ENCODE data around the gene GAS2L2. TPM values are rescaled to one million over a fixed set of nuclear protein-coding genes. Genes with fewer than 3 reads are reported as not detected.

Gene GAS2L2
- total RNA-seq, 3 donors from 2014 or later: 0.29 to 0.33 (median 0.32) TPM

DNA sequence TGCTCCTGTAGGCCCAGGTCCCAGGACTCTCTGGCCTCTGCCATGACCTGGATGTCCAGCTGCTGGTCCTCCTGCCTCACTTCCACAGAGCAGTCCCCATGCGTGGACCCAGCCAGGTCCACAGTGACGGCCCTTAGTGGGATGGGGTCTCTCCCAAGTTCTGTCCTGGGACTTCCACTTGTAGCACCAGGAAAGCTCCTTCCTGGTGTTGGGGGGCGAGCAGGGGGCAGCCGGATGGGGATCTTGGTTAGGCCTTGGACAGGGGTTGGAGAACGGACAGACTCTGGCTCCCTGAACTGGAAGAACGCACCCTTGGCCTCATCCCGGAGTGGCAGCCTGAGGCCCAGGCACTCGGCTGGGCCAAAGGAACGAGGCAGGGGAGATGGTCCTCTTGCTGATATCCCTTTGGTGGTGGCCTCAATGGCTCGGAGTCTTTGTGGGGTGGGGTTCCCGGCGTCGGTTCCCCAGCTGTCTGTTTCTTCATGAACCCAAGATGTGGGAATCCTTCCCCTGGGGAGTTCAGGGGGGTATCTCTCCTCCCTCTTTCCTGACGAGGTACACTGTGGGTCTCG lies 7.2 kb downstream of the GAS2L2 start:
- Histone ChIP-seq H3K36me3 (no peaks in the 10 kb centered on the region), H3K4me1 (peaks cover 3 to 14% of the 10 kb centered on the region in 2 donors), H3K27ac (no peak overlapping the region), H3K9me3 (no peaks in the 10 kb centered on the region), H3K4me3 (no peak overlapping the region), H3K27me3 (peaks cover 0 to 32% of the 10 kb centered on the region in 2 donors)
- no peak for DNase-seq (ENCODE audit: low spot score in 2 of 2)
- intact Hi-C loops (cut with DNase I; ENCODE audit: low total_unique reads): no loop called here
- no peak for TF ChIP-seq POLR2A (IDR thresholded peaks at IDR 0.05)
- no peak for TF ChIP-seq CTCF (IDR thresholded peaks at IDR 0.05)
- TF ChIP-seq POLR2AphosphoS5 (IDR thresholded peaks at IDR 0.05): no peak

- Histone ChIP-seq H3K4me1 (peaks cover 3 to 14% of the 10 kb centered on the region in 2 donors), H3K36me3 (no peaks in the 10 kb centered on the region), H3K27me3 (peaks cover 0 to 38% of the 10 kb centered on the region in 2 donors), H3K27ac (no peak overlapping the region), H3K9me3 (no peaks in the 10 kb centered on the region), H3K4me3 (no peak overlapping the region)
- intact Hi-C loops (cut with DNase I; ENCODE audit: low total_unique reads): no loop called here
- TF ChIP-seq POLR2A (IDR thresholded peaks at IDR 0.05) (no peak), CTCF (IDR thresholded peaks at IDR 0.05) (no peak), POLR2AphosphoS5 (IDR thresholded peaks at IDR 0.05) (no peak)
- no peak for DNase-seq (ENCODE audit: low spot score in 2 of 2)
Observed at GRCh38 chr17:35745246-35745645, 7.8 kb downstream of the GAS2L2 start.

DNA sequence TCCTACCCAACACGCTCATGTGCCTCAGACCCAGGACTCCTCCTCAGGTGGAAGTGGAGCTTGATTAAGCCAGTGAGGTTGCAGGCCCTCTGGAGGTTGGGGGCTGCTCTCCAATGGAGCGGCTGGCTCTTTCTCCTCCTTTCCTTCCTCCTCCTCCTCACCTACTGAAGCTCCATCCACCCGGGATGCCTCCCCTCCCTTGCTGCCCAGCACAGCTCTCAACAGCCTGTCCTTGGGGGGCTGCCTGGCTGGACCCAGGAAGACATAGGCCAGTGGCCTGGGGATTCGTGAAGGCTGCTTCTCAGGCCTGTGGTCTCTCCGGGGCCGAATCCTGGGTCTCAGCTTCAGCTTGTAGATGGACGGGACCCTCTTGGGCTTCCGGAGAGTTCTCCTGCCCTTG lies 8.2 kb downstream of the GAS2L2 start:
- Histone ChIP-seq H3K4me1 (peaks cover 3 to 14% of the 10 kb centered on the region in 2 donors), H3K27ac (no peak overlapping the region), H3K36me3 (no peaks in the 10 kb centered on the region), H3K9me3 (no peaks in the 10 kb centered on the region), H3K27me3 (peaks cover 0 to 41% of the 10 kb centered on the region in 2 donors), H3K4me3 (no peak overlapping the region)
- no peak for DNase-seq (ENCODE audit: low spot score in 2 of 2)
- intact Hi-C loops (cut with DNase I; ENCODE audit: low total_unique reads): no loop called here
- TF ChIP-seq POLR2AphosphoS5 (IDR thresholded peaks at IDR 0.05) (no peak), POLR2A (IDR thresholded peaks at IDR 0.05) (no peak), CTCF (IDR thresholded peaks at IDR 0.05) (no peak)

DNA sequence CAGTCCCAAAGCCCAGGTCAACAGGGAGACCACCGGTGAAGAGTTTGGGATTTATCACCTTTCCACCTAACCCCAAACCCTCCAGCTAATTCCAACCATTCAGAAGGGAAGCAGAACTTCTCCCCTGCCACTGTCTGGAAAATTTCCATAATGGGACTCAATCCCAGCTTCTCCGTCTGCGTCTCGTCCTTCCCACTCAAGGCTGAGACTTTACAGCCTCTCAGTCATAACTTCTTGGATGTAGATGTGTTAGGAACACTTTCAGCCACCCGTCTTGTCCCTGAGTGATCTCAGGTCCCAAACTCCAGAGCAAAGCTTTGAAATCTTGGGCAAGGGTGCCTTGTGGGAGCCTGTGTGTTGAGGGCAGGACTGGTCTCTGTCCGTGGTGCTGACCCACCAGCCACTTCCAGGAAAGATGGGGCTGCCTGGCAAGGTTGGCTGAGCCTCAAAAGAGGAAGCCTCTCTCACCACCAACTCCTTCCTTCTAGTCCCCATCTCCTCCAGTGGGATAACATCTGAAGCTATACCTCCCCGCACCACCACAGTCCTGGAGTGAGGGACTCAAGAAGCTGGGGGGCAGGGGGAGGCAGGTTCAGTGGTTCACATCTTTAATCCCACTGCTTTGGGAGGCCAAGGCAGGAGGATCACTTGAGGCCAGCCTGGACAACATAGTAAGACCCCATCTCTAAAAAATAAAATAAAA lies 9.3 kb downstream of the GAS2L2 start:
- TF ChIP-seq CTCF (IDR thresholded peaks at IDR 0.05): no peak
- TF ChIP-seq POLR2A (IDR thresholded peaks at IDR 0.05): no peak
- TF ChIP-seq POLR2AphosphoS5 (IDR thresholded peaks at IDR 0.05): no peak
- Histone ChIP-seq H3K4me3 (no peak overlapping the region), H3K9me3 (no peaks in the 10 kb centered on the region), H3K27me3 (peaks cover 0 to 41% of the 10 kb centered on the region in 2 donors), H3K36me3 (no peaks in the 10 kb centered on the region), H3K4me1 (peaks cover 3 to 14% of the 10 kb centered on the region in 2 donors), H3K27ac (no peak overlapping the region)
- DNase-seq (ENCODE audit: low spot score in 2 of 2): no peak
- intact Hi-C loops (cut with DNase I; ENCODE audit: low total_unique reads): no loop called here

DNA sequence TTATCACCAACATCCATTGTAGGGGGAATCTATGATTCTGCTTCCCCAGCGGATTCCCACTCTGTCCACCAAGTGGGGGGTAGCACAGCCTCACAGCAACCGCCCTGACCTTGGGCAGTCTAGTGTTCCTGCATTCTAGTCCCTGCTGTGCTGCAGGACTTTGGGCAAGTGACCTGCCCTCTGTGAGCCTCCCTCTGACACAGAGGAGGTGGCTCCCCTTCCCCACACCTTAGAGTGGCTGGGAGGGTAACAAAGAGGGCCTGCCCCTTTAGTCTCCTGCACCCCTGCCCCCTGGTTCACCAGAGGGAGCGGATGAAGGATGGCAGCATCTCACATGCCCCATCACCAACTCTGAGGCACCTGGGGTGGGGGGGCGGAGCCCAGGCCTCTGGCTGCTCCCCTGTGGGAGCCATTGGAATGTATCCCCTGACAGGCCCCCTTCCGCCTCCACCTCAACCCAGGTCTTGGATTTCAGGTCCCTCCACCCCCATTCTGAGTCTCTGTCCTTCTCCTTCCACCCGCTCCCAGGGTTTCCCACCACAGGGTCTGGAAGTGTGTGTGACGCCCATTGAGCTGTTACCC lies 10.1 kb downstream of the GAS2L2 start:
- Histone ChIP-seq H3K36me3 (no peaks in the 10 kb centered on the region), H3K9me3 (no peaks in the 10 kb centered on the region), H3K27ac (no peak overlapping the region), H3K27me3 (peaks cover 0 to 41% of the 10 kb centered on the region in 2 donors), H3K4me1 (peaks cover 0 to 11% of the 10 kb centered on the region in 2 donors), H3K4me3 (no peak overlapping the region)
- no peak for TF ChIP-seq POLR2AphosphoS5 (IDR thresholded peaks at IDR 0.05)
- no peak for TF ChIP-seq POLR2A (IDR thresholded peaks at IDR 0.05)
- TF ChIP-seq CTCF (IDR thresholded peaks at IDR 0.05): no peak
- intact Hi-C loops (cut with DNase I; ENCODE audit: low total_unique reads): no loop called here
- DNase-seq (ENCODE audit: low spot score in 2 of 2): no peak

All from breast epithelium (tissue), 4 donors.